HG03280 (cell line): Measurements from ENCODE around the gene ZNF521.
A peak's percentile ranks its signal among the peaks of the same experiment; 100 is the strongest.

ENCODE experiments used
- ATAC-seq: cut with Tn5 transposase; IDR thresholded peaks from one replicate; pipeline ENCODE4 v1.9.1; 2021; ENCODE audit warnings: mild to moderate bottlenecking, moderate library complexity; ENCODE audit not compliant: unreplicated experiment

ZNF521 gene

GRCh38 chr18:25351777-25352628 is at the start of gene ZNF521:
ZNF521 (minus strand) TSS chr18:25352166; CDS start chr18:25350946, 1,220 bp downstream.
- ATAC-seq, result peak; percentile 88

DNA sequence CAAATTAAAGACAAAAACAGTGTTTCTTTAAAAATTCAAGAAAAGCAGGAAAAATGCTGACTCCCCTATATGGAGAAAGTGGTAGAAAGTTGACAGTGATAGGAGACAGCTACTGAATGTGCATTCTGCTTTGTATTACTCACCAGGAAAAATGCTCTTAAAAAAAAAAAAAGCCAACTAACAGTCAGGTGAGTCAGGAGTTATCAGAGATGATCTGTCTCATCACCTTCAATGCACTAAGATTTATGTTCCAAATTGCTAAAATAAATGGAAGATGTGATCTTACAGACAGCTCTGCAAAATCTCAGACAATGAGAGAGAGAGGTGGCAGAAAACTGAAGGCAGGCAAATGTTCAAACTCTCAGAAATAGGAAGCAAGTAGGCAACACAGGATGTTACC is 47.6 kb upstream of the ZNF521 start:
- ATAC-seq, result no peak

GRCh38 chr18:25392192-25392591 is 40.2 kb upstream of the ZNF521 start:
- no peak for ATAC-seq

GRCh38 chr18:25373432-25374179 is 21.6 kb upstream of the ZNF521 start:
- no peak for ATAC-seq

DNA sequence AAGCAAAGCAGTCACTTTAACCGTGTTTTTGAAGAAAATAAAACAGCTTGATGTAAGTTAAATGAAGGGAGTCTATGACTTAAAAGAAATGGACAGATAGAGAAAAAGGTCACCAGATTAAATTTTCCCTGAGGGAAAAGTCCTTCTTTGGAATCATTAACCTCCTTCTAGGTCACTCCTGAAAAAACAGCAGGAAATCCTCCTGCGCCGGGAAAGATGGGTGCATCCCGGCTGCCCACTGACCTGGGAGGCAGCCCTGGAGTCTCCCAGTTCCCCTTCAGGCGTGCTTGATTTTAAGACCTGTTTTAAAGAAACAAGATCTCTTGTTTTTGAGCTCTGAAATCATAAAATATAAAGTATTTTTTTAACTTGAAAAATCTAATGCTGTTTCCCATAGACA is 18.4 kb upstream of the ZNF521 start:
- no peak for ATAC-seq

GRCh38 chr18:25365242-25365641 is 13.3 kb upstream of the ZNF521 start:
- no peak for ATAC-seq

DNA sequence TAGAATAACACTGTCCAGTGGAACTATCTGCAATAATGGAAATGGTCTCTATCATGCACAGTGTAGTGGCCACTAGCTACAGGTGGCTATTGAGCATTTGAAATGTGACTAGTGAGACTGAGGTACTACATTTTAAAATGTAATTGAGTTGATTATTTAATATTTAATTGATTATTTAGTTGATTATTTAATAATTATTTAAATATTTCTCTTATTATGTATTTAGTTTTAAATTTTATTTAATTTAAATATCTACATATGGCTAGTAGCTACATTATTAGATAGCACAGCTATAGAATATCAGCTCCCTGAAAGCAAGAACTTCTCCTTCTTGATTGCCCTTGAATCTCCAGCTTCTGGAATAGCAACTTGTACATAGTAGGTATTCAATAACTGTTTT is 12.8 kb upstream of the ZNF521 start:
- no peak for ATAC-seq

DNA sequence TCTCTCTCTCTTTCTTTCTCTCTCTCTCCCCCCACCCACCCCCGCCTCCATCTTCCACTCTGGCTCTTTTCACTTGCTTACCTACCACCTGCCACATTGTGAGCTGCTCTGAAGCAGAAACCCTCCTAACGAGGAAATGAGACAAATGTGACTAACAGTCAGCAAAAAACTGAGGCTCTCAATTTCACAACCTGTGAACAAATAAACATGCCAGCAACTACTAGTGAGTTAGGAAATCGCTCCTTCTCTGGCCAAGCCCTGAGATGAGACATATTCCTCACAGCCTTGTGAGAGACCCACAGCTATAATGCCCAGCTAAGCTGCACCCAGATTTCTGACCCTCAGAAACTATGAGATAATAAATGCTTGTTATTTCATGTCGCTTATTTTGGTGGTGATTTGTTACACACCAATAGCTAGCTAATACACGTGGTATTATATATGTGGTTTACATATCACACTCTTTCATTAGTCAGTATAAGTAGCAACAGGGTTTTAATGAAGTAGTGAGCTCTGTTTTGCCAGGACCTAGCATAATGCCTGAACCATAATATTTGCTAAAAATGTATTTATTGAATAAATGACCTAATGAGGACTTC is 8.4 kb upstream of the ZNF521 start:
- ATAC-seq, result no peak

DNA sequence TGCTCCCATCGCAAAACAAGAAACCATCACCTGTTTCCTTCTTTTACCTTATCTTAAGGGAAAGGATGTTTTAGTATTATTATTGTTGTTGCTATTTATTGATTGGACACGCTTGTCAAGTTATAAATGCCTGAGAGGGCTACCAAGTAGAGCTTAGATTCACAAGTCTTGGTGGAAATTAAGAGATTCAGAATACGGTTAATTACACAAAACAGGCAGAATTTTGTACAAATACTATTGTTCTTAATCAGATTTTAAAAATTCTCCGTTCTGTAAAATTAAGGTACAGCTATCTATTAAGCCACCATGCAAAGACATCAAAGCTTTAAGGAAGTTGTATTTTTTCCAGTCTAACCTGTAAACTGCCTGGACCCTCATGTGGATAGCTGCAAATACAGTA is 1.1 kb upstream of the ZNF521 start:
- ATAC-seq, result no peak

GRCh38 chr18:25352629-25353005 is 651 bp upstream of the ZNF521 start:
- no peak for ATAC-seq

GRCh38 chr18:25351280-25351775 is 638 bp downstream of the ZNF521 start:
- no peak for ATAC-seq

DNA sequence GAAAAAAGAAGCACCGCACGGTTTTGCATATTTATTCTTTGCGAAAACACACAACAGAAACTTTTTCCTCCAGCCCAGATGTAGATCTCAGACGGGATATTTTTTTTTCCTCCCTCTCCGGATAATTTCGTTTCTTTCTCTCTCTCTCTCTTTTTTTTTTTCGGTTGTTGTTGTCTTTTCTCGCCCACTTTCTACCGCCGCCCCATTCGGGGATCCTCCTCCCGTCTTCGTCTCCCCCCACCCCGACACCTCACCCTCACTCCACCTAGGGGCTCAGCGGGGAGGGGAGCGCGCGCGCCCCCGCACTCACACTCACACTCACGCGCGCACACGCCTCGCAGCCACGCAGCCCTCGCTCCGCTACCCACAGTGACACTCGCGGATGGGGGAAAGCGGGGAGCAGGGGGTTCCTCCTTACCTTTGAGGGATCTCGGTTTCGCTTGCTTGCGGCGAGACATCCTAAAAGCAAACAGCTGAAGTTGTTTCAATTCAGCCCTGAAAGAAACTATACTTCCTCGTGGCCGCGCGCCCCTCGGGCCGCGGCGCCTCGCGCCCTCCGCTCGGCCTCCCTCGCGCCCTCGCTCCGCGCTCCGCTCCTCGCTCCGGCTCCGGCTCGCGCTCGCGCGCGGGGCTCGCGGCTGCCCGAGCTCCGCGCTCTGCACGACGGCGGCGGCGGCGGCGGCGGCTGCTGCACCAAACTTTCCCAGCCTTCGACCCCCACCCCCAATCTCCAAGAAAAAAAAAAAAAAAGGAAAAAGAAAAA is 1.3 kb downstream of the ZNF521 start:
- ATAC-seq, result no peak

- ATAC-seq, result no peak
Observed at GRCh38 chr18:25349926-25350487, 2.0 kb downstream of the ZNF521 start.

DNA sequence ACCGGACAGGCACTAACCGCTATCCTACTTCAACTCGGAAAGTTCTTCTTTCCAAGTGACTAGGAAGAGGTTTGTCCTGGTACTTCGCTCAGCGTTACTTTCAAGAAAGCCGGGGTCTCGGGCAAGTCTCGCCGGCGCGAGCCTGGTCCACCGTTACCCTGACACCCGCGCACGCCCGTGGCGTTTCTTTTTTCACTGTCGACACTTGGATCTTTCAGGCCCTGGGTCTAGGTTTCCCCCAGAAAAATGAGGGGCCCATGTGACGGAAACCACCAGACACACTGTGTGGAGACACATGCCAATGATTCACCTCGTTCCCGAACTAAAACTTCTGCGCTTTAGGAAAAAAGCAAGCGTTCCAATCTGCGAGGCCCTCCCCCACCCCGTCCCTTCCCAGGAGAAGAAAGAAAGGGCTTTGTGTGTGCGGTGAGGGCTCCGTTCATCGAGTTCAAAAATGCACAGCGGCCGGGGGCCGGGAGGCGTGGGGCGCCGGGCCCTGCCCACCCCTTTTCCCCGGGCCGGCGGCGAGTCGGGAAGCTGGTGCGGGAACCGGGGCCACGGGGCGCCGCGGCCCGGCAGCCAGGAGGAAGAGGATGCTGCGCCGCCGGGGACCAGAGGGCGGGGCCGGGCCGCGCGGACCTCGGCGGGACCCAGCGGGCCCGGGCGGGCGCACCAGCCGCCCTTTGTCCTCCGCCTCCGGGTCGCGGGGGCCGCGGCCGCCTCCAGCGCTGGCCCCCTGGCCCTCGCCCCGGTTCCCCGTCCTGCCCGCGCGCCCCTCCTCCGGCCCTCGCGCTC is 2.6 kb downstream of the ZNF521 start:
- ATAC-seq, result no peak

GRCh38 chr18:25348386-25349130 is 3.4 kb downstream of the ZNF521 start:
- ATAC-seq, result no peak

- ATAC-seq, result no peak
Observed at GRCh38 chr18:25346561-25346960, 5.4 kb downstream of the ZNF521 start.

GRCh38 chr18:25345081-25345866 is 6.7 kb downstream of the ZNF521 start:
- ATAC-seq, result no peak

GRCh38 chr18:25341831-25342230 is 10.1 kb downstream of the ZNF521 start:
- ATAC-seq, result no peak
